CD4-positive, alpha-beta T cell (primary cell): Measurements from ENCODE around the gene CERS5. TPM values are rescaled to one million over a fixed set of nuclear protein-coding genes. Genes with fewer than 3 reads are reported as not detected.
A peak's percentile ranks its signal among the peaks of the same experiment; 100 is the strongest.

ENCODE experiments used
- ATAC-seq: fragments of 200-7000 bp; cut with Tn5 transposase; one replicate; pipeline ENCODE4 v1.10.0; 2022; ENCODE audit warnings: mild to moderate bottlenecking; ENCODE audit not compliant: poor library complexity
- CTCF ChIA-PET: fragments of 350-600 bp; sonication (Branson Sonifier 250); formaldehyde crosslinking; loops from one replicate; lab custom pipeline; 2021; ENCODE audit warnings: antibody characterized with exemption, inconsistent platforms; lab: Charles Lee
- POLR2A ChIA-PET: fragments of 350-600 bp; sonication (Branson Sonifier 250); formaldehyde crosslinking; loops from one replicate; lab custom pipeline; 2021; ENCODE audit warnings: antibody characterized with exemption, inconsistent platforms; lab: Charles Lee
- DNase-seq, 14 experiments: peaks; one replicate each; pipeline ENCODE4 v3.0.0-alpha.2; 2013 to 2020; ENCODE audit warnings: mixed read lengths in 2 of 14
- H3K27ac ChIP-seq, 2 donors: one replicate each; pipeline versions ENCODE4 v1.5.1 to v1.7.0; 2013; ENCODE audit warnings: low read length in 2 of 2, low read depth in 1 of 2, mild to moderate bottlenecking in 1 of 2
- H3K27me3 ChIP-seq, 2 experiments: 1 replicate in 1 of 2; 2 replicates in 1 of 2; pipeline versions ENCODE4 v1.6.1 to v1.7.0; 2013; ENCODE audit warnings: low read length in 2 of 2, control low read depth in 1 of 2, mild to moderate bottlenecking in 1 of 2, moderate library complexity in 1 of 2; ENCODE audit not compliant: insufficient read depth in 2 of 2, control insufficient read depth in 1 of 2
- H3K36me3 ChIP-seq: one replicate; pipeline ENCODE4 v1.6.1; 2013; ENCODE audit warnings: low read length, control low read depth; ENCODE audit not compliant: insufficient read depth
- H3K4me1 ChIP-seq: one replicate; pipeline ENCODE4 v1.6.1; 2013; ENCODE audit warnings: low read length, control low read depth; ENCODE audit not compliant: insufficient read depth
- H3K4me3 ChIP-seq: one replicate; pipeline ENCODE4 v1.5.1; 2013; ENCODE audit warnings: mild to moderate bottlenecking, low read length, moderate library complexity
- H3K9me3 ChIP-seq, 2 experiments: 1 replicate in 1 of 2; 2 replicates in 1 of 2; pipeline versions ENCODE4 v1.6.1 to v1.7.0; 2013; ENCODE audit warnings: low read length in 2 of 2, mild to moderate bottlenecking in 2 of 2, control low read depth in 1 of 2, moderate library complexity in 1 of 2; ENCODE audit not compliant: control insufficient read depth in 1 of 2, insufficient read depth in 1 of 2
- H3K27ac Mint-ChIP-seq: one replicate; pipeline ENCODE4 v1.8.0; 2020; ENCODE audit warnings: mixed read lengths
- H3K27me3 Mint-ChIP-seq: one replicate; pipeline ENCODE4 v1.8.0; 2021; ENCODE audit warnings: mixed read lengths
- H3K36me3 Mint-ChIP-seq: one replicate; pipeline ENCODE4 v1.8.0; 2021; ENCODE audit warnings: low read depth, mixed read lengths
- H3K4me1 Mint-ChIP-seq: one replicate; pipeline ENCODE4 v1.8.0; 2021; ENCODE audit warnings: low read depth, mixed read lengths
- H3K4me3 Mint-ChIP-seq: one replicate; pipeline ENCODE4 v1.8.0; 2020; ENCODE audit warnings: mild to moderate bottlenecking, mixed read lengths
- H3K9me3 Mint-ChIP-seq: one replicate; pipeline ENCODE4 v1.8.0; 2020; ENCODE audit warnings: mixed read lengths
- CTCF ChIP-seq: fragments of 200-600 bp; IDR thresholded peaks from one replicate; pipeline ENCODE4 v1.8.0; 2022; ENCODE audit warnings: antibody characterized with exemption, mild to moderate bottlenecking
- intact Hi-C, 2 experiments: fragments of 100-400 bp; cut with DNase I in 1 of 2; cut with micrococcal nuclease in 1 of 2; formaldehyde crosslinking; loops; one replicate each; pipeline versions ENCODE4 v1.15.1 to v1.9.0; 2023 to 2025; cut with DNase I, micrococcal nuclease
- total RNA-seq, 174 experiments: library from RNA in 2 of 174; stranded (reverse) in 2 of 174; gene quantifications; one replicate each; pipeline ENCODE4 v1.2.3 and lab custom pipeline; 2021 to 2026

Gene CERS5
- total RNA-seq, 2 experiments from 2014 or later = 42.3 to 44.5 TPM

- no peak overlapping the region for H3K4me3 Mint-ChIP-seq
- H3K27ac Mint-ChIP-seq = peak overlapping the region; percentile 49
- no peak for ATAC-seq
- Histone ChIP-seq H3K27ac (no peak overlapping the region), H3K4me3 (no peak overlapping the region), H3K4me1 (no peaks in the 10 kb centered on the region), H3K9me3 (no peaks in the 10 kb centered on the region), H3K27me3 (no peaks in the 10 kb centered on the region), H3K36me3 (peaks cover 22% of the 10 kb centered on the region)
- POLR2A ChIA-PET = interaction anchor here (1.1 to 2.4 kb wide), 2 partner anchors 9 to 27 kb away, joined by 3 to 19 read pairs; partner anchors contain the start of gene COX14
- H3K9me3 Mint-ChIP-seq = no peaks in the 10 kb centered on the region
- CTCF ChIA-PET = interaction anchor here (1.2 to 1.6 kb wide), 2 partner anchors 8 kb away, joined by 3 to 4 read pairs; no protein-coding TSS in a partner anchor
- no peaks in the 10 kb centered on the region for H3K27me3 Mint-ChIP-seq
- no peaks in the 10 kb centered on the region for H3K4me1 Mint-ChIP-seq
- TF ChIP-seq CTCF = no peak
- peaks cover 47% of the 10 kb centered on the region for H3K36me3 Mint-ChIP-seq
- DNase-seq = no peak
- intact Hi-C loops = no loop called here
Measured at GRCh38 chr12:50102646-50103309, 64.4 kb downstream of the CERS5 start.

DNA sequence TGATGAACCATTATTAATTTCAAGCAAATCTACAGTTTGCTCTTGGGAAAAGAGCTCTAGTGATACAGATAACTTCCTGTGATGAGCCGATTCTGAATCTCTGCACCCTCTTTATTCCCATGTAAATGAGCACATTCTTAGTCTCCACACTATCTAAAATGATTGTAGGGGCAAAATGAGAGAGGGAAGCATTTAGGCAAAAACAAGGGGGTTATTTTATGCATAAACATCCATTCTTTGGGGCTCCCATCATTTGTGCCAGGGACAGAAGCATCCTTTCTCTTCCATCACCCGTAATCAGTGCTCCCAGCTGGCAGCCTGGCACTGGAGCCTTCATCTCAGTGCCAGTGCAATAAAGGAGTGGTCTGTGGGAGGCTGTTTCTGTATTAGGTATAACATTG is 65.0 kb downstream of the CERS5 start:
- ATAC-seq (no peak), DNase-seq (no peak)
- no peaks in the 10 kb centered on the region for H3K9me3 ChIP-seq
- Mint-ChIP-seq H3K27me3 (no peaks in the 10 kb centered on the region), H3K4me3 (no peak overlapping the region), H3K36me3 (peaks cover 54% of the 10 kb centered on the region), H3K27ac (peak overlapping the region; percentile 9), H3K9me3 (no peaks in the 10 kb centered on the region), H3K4me1 (no peaks in the 10 kb centered on the region)
- H3K27me3 ChIP-seq = no peaks in the 10 kb centered on the region
- H3K27ac ChIP-seq = no peak overlapping the region
- TF ChIP-seq CTCF = no peak
- H3K4me1 ChIP-seq = no peaks in the 10 kb centered on the region
- ChIA-PET POLR2A (interaction anchor here (2.4 kb wide), 1 partner anchor 10 kb away, joined by 19 read pairs; the partner anchor contains the start of gene COX14), CTCF (interaction anchor here (1.6 kb wide), 1 partner anchor 9 kb away, joined by 4 read pairs; no protein-coding TSS in a partner anchor)
- no peak overlapping the region for H3K4me3 ChIP-seq
- peaks cover 26% of the 10 kb centered on the region for H3K36me3 ChIP-seq
- intact Hi-C loops = no loop called here

- no peaks in the 10 kb centered on the region for H3K27me3 Mint-ChIP-seq
Measured at GRCh38 chr12:50101663-50102062, 65.5 kb downstream of the CERS5 start.

More at GRCh38 chr12:50101663-50102062, 65.5 kb downstream of the CERS5 start:
- intact Hi-C loops = no loop called here
- Mint-ChIP-seq H3K9me3 (no peaks in the 10 kb centered on the region), H3K4me3 (no peak overlapping the region), H3K4me1 (no peaks in the 10 kb centered on the region), H3K36me3 (peaks cover 58% of the 10 kb centered on the region), H3K27ac (peak overlapping the region; percentile 9)
- ChIA-PET CTCF (interaction anchor here (1.6 kb wide), 1 partner anchor 9 kb away, joined by 4 read pairs; no protein-coding TSS in a partner anchor), POLR2A (interaction anchor here (0.7 kb wide), 1 partner anchor 10 kb away, joined by 3 read pairs; the partner anchor contains the start of gene COX14)
- no peak overlapping the region for H3K27ac ChIP-seq
- peaks cover 31% of the 10 kb centered on the region for H3K36me3 ChIP-seq
- no peak for DNase-seq
- H3K4me1 ChIP-seq = no peaks in the 10 kb centered on the region
- no peak overlapping the region for H3K4me3 ChIP-seq
- no peaks in the 10 kb centered on the region for H3K27me3 ChIP-seq
- ATAC-seq = no peak
- TF ChIP-seq CTCF = no peak
- H3K9me3 ChIP-seq = no peaks in the 10 kb centered on the region
